ENCODE data around the gene CELF4. TPM values are rescaled to one million over a fixed set of nuclear protein-coding genes. Genes with fewer than 3 reads are reported as not detected.
A peak's percentile ranks its signal among the peaks of the same experiment; 100 is the strongest.

The CELF4 gene
- polyA plus RNA-seq, 1 experiment = not detected

DNA sequence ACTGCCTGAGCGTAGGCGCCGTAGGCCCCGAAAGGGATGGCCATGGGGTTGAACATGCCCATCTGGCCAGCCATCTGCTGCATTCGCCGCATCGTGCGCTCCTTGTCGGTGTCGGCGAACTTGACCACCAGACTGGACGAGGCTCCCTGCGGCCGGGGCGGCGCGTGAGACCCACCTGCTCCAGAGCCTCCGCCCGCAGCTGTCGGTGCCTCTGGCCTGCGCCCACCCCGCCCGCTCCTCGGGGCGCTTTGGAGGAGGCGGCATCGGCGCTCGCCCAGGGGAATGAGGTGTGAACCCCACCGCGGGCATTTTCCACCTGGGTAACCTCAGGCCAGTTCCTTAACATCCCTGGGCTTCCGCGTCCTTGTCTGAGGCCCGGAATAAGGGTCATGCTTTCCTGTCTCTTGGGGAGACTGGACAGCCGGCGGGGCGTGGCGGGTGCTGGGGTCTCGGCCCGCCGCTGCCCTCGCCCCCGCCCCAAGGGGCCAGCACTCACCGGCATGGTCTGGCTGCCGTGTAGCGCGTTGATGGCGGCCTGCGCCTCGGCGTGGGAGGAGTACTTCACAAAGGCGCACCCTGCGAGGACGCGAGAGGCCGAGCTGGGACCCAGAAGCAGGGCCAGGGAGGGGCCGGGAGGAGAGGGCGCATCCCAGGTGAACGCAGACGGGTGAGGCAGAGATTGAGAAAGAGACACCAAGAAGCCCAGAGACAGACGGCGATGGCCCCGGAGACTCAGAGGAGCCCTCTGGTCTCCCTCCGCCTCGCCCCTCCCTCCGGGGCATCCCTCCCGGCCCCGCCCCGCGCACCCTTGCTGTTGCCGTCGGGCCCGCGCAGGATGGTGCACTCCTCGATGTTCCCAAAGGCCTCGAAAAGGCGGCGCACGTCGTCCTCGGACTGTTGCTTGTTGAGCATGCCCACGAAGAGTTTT, 291.0 kb downstream of the CELF4 start:
- Histone ChIP-seq H3K27me3 (ENCODE audit: control insufficient read depth, insufficient read depth, low read length) (peaks cover 29% of the 10 kb centered on the region), H3K27ac (ENCODE audit: low read depth, low read length) (no peak overlapping the region), H3K4me3 (ENCODE audit: low read depth, low read length) (no peak overlapping the region), H3K9me3 (ENCODE audit: control insufficient read depth, insufficient read depth, low read length) (no peaks in the 10 kb centered on the region; the same call in 1 of the 2 replicates)
- CTCF ChIA-PET = no interaction called here
- TF ChIP-seq, protein P1, sequence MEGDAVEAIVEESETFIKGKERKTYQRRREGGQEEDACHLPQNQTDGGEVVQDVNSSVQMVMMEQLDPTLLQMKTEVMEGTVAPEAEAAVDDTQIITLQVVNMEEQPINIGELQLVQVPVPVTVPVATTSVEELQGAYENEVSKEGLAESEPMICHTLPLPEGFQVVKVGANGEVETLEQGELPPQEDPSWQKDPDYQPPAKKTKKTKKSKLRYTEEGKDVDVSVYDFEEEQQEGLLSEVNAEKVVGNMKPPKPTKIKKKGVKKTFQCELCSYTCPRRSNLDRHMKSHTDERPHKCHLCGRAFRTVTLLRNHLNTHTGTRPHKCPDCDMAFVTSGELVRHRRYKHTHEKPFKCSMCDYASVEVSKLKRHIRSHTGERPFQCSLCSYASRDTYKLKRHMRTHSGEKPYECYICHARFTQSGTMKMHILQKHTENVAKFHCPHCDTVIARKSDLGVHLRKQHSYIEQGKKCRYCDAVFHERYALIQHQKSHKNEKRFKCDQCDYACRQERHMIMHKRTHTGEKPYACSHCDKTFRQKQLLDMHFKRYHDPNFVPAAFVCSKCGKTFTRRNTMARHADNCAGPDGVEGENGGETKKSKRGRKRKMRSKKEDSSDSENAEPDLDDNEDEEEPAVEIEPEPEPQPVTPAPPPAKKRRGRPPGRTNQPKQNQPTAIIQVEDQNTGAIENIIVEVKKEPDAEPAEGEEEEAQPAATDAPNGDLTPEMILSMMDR (IDR thresholded peaks at IDR 0.05; ENCODE audit: low read depth, low read length) = no peak
- no peak for DNase-seq (ENCODE audit: low read depth, low spot score)
- POLR2A ChIA-PET = no interaction called here

DNA sequence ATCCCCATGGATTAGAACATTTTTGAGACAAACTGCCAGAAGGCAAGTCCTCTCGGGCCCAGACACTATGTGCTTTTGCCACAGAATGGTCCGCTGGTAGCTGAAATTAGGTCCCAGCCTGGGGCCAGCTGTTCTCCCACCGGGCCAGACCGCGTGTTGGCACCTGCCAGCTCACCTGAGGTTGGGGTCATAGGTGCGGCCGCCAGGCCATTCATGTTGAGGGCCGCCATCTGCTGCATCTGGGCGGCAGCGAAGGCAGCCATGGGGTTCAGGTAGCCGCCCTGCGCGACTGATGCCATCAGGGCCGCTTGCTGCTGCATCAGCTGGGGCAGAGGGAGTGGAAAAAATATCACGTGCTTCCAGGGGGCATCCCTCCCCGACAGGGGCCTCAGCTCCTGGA, 292.8 kb downstream of the CELF4 start:
- TF ChIP-seq, protein P1 (IDR thresholded peaks at IDR 0.05; ENCODE audit: low read depth, low read length) = no peak
- ChIA-PET POLR2A (no interaction called here), CTCF (interaction anchor here (0.8 kb wide), 1 partner anchor 187 kb away, joined by 7 read pairs; no protein-coding TSS in a partner anchor)
- Histone ChIP-seq H3K27ac (ENCODE audit: low read depth, low read length) (no peak overlapping the region), H3K27me3 (ENCODE audit: control insufficient read depth, insufficient read depth, low read length) (peaks cover 27% of the 10 kb centered on the region), H3K4me3 (ENCODE audit: low read depth, low read length) (no peak overlapping the region), H3K9me3 (ENCODE audit: control insufficient read depth, insufficient read depth, low read length) (no peaks in the 10 kb centered on the region; the same call in 1 of the 2 replicates)
- DNase-seq (ENCODE audit: low read depth, low spot score) = no peak

DNA sequence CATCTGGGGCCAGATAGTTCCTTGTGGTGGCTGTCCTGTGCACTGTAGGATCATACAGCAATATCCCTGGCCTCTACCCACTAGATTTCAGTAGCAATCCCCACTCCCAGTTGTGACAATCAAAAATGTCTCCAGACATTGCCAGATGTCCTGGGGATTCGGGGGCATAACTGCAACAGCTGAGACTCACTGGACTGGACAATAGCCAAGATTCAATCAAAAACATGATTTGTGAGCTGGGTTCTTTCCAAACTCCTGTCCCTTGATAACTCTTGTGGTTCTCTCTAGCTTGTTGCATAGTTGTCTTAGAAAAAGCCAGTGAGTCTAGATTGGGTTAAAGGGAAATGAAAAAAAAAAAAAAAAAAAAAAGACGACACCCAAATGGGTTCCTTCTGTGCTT, 293.4 kb downstream of the CELF4 start:
- CTCF ChIA-PET = interaction anchor here (0.7 to 0.8 kb wide), 2 partner anchors 51 to 188 kb away, joined by 3 to 7 read pairs; no protein-coding TSS in a partner anchor
- TF ChIP-seq, protein P1 (IDR thresholded peaks at IDR 0.05; ENCODE audit: low read depth, low read length) = no peak
- DNase-seq (ENCODE audit: low read depth, low spot score) = no peak
- POLR2A ChIA-PET = no interaction called here
- Histone ChIP-seq H3K27me3 (ENCODE audit: control insufficient read depth, insufficient read depth, low read length) (peaks cover 27% of the 10 kb centered on the region), H3K4me3 (ENCODE audit: low read depth, low read length) (no peak overlapping the region), H3K27ac (ENCODE audit: low read depth, low read length) (no peak overlapping the region), H3K9me3 (ENCODE audit: control insufficient read depth, insufficient read depth, low read length) (no peaks in the 10 kb centered on the region; the same call in 1 of the 2 replicates)

DNA sequence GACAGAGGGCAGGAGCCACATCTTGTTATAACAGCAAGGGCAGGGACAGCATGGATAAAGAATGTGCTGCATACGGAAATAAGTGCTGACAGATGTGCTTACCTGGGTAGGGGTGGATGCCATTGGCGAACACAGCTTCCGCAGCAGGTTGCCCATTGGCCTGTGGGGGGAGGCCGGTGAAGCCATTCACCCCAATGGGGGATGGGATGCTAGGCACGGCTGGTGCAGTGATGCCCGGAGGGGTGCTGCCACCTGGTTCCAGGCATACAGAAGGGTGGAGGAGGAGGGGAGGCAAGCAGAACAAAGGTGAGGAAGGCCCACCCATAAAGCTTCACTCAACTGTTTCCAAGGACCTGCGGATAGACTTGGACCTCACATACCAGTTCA, 294.9 kb downstream of the CELF4 start:
- DNase-seq (ENCODE audit: low read depth, low spot score) = no peak
- ChIA-PET CTCF (no interaction called here), POLR2A (no interaction called here)
- no peak overlapping the region for H3K4me3 ChIP-seq (ENCODE audit: low read depth, low read length)
- H3K9me3 ChIP-seq (ENCODE audit: control insufficient read depth, insufficient read depth, low read length) = no peaks in the 10 kb centered on the region; the same call in 1 of the 2 replicates
- TF ChIP-seq, protein P1 (IDR thresholded peaks at IDR 0.05; ENCODE audit: low read depth, low read length) = no peak
- no peak overlapping the region for H3K27ac ChIP-seq (ENCODE audit: low read depth, low read length)
- peaks cover 17% of the 10 kb centered on the region for H3K27me3 ChIP-seq (ENCODE audit: control insufficient read depth, insufficient read depth, low read length)

DNA sequence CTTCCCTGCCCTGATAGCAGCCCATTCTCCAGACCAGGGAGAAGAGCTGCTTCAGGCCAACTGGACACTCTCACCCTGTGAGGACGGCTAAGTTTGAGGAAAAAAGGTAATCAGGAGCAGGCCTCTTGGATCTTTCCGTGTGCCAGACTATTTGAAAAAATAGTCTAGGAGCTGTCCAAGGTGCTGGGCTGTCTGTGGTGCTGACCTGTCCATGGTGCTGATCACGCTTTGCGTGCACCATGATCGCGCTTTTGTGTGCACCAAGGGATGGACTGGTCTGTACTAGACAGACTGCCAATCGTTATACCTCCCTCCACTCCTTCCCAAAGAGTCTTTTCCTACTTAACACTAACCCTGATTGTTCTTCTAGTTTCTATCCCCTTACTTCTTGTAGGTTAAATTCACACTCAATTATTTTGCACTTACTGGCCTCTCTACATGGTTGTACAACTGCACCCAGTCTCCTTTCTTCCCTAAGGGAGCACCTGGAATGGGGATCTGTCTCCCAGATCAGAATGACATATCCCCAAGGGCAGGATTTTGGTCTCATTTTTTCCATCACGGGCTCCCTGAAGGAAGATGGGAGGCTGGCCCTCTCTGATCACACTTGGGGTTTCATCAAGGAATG, 295.4 kb downstream of the CELF4 start:
- Histone ChIP-seq H3K27me3 (ENCODE audit: control insufficient read depth, insufficient read depth, low read length) (peaks cover 13% of the 10 kb centered on the region), H3K9me3 (ENCODE audit: control insufficient read depth, insufficient read depth, low read length) (no peaks in the 10 kb centered on the region; the same call in 1 of the 2 replicates), H3K27ac (ENCODE audit: low read depth, low read length) (no peak overlapping the region), H3K4me3 (ENCODE audit: low read depth, low read length) (no peak overlapping the region)
- TF ChIP-seq, protein P1 (IDR thresholded peaks at IDR 0.05; ENCODE audit: low read depth, low read length) = no peak
- peak; percentile 8 for DNase-seq (ENCODE audit: low read depth, low spot score)
- CTCF ChIA-PET = no interaction called here
- POLR2A ChIA-PET = no interaction called here

Measured in AG04450 (cell line).